Naive B cell (primary cell): ENCODE data around the gene S100A14. TPM values are rescaled to one million over a fixed set of nuclear protein-coding genes. Genes with fewer than 3 reads are reported as not detected.

Experiments
- ATAC-seq, 2 donors: fragments of 150-1000 bp; cut with Tn5 transposase; 2 replicates each; pipeline ENCODE4 v1.10.0; 2021; ENCODE audit warnings: low read depth in 2 of 2, mild to moderate bottlenecking in 2 of 2, moderate library complexity in 2 of 2
- DNase-seq: peaks from one replicate; pipeline ENCODE4 v3.0.0; 2022
- H3K27ac Mint-ChIP-seq, 6 donors: one replicate each; pipeline ENCODE4 v1.8.0; 2020 to 2022; ENCODE audit warnings: mild to moderate bottlenecking in 6 of 6, mixed read lengths in 6 of 6, moderate library complexity in 5 of 6, inconsistent platforms in 2 of 6
- H3K27me3 Mint-ChIP-seq, 3 donors: one replicate each; pipeline ENCODE4 v1.8.0; 2021 to 2022; ENCODE audit warnings: mixed read lengths in 3 of 3, mild to moderate bottlenecking in 1 of 3
- H3K36me3 Mint-ChIP-seq, 2 donors: one replicate each; pipeline ENCODE4 v1.8.0; 2020 to 2022; ENCODE audit warnings: mixed read lengths in 2 of 2, inconsistent platforms in 1 of 2, mild to moderate bottlenecking in 1 of 2
- H3K4me1 Mint-ChIP-seq, 3 donors: one replicate each; pipeline ENCODE4 v1.8.0; 2020 to 2022; ENCODE audit warnings: mixed read lengths in 3 of 3, inconsistent platforms in 1 of 3, mild to moderate bottlenecking in 1 of 3, moderate library complexity in 1 of 3
- H3K4me3 Mint-ChIP-seq, 8 donors: one replicate each; pipeline ENCODE4 v1.8.0; 2020 to 2022; ENCODE audit warnings: mild to moderate bottlenecking in 8 of 8, mixed read lengths in 8 of 8, moderate library complexity in 8 of 8, inconsistent platforms in 2 of 8
- H3K9me3 Mint-ChIP-seq, 7 donors: one replicate each; pipeline ENCODE4 v1.8.0; 2020 to 2022; ENCODE audit warnings: mixed read lengths in 7 of 7, mild to moderate bottlenecking in 5 of 7, inconsistent platforms in 2 of 7, moderate library complexity in 1 of 7
- polyA plus RNA-seq, 6 donors: library from polyadenylated mRNA; unstranded; fragments of 300-500 nt; fragmentation: Illumina TruSeq; gene quantifications; one replicate each; pipeline ENCODE4 v1.2.3, GENCODE V29; 2021; ENCODE audit warnings: low read depth in 6 of 6

Gene S100A14
- polyA plus RNA-seq, 6 donors from 2014 or later: not detected

- H3K9me3 Mint-ChIP-seq: peaks cover 0 to 5% (median 0%) of the 10 kb centered on the region in 7 donors
- no peaks in the 10 kb centered on the region for H3K27me3 Mint-ChIP-seq
- DNase-seq: no peak
- ATAC-seq: no peak
- peaks cover 11 to 21% of the 10 kb centered on the region in 2 donors for H3K36me3 Mint-ChIP-seq
- H3K4me3 Mint-ChIP-seq: peak overlapping the region; percentile 94 to 100 (median 99)
- peak overlapping the region; percentile 100 for H3K27ac Mint-ChIP-seq
- peaks cover 47 to 56% (median 50%) of the 10 kb centered on the region in 3 donors for H3K4me1 Mint-ChIP-seq
Observed at GRCh38 chr1:153633161-153633753, 17.1 kb upstream of the S100A14 start.

- H3K9me3 Mint-ChIP-seq: peaks cover 0 to 5% (median 0%) of the 10 kb centered on the region in 7 donors
- no peak for ATAC-seq
- peaks cover 51 to 58% (median 53%) of the 10 kb centered on the region in 3 donors for H3K4me1 Mint-ChIP-seq
- H3K36me3 Mint-ChIP-seq: peaks cover 0 to 5% of the 10 kb centered on the region in 2 donors
- H3K4me3 Mint-ChIP-seq: no peak overlapping the region
- no peaks in the 10 kb centered on the region for H3K27me3 Mint-ChIP-seq
- DNase-seq: no peak
- peak overlapping the region in 1 of 6 donors; percentile 79 for H3K27ac Mint-ChIP-seq
Observed at GRCh38 chr1:153631047-153632022, 15.2 kb upstream of the S100A14 start.

- peak overlapping the region in 1 of 6 donors; percentile 60 for H3K27ac Mint-ChIP-seq
- ATAC-seq: no peak
- H3K27me3 Mint-ChIP-seq: no peaks in the 10 kb centered on the region
- peaks cover 0 to 5% of the 10 kb centered on the region in 2 donors for H3K36me3 Mint-ChIP-seq
- peaks cover 47 to 61% (median 54%) of the 10 kb centered on the region in 3 donors for H3K4me1 Mint-ChIP-seq
- peaks cover 0 to 5% (median 0%) of the 10 kb centered on the region in 7 donors for H3K9me3 Mint-ChIP-seq
- no peak for DNase-seq
- H3K4me3 Mint-ChIP-seq: no peak overlapping the region
Observed at GRCh38 chr1:153630384-153630783, 14.3 kb upstream of the S100A14 start.

GRCh38 chr1:153629971-153630370 is 13.8 kb upstream of the S100A14 start:
- H3K9me3 Mint-ChIP-seq: peaks cover 0 to 5% (median 0%) of the 10 kb centered on the region in 7 donors
- peaks cover 47 to 61% (median 54%) of the 10 kb centered on the region in 3 donors for H3K4me1 Mint-ChIP-seq
- no peaks in the 10 kb centered on the region for H3K27me3 Mint-ChIP-seq
- no peak overlapping the region for H3K27ac Mint-ChIP-seq
- peaks cover 0 to 5% of the 10 kb centered on the region in 2 donors for H3K36me3 Mint-ChIP-seq
- H3K4me3 Mint-ChIP-seq: no peak overlapping the region
- DNase-seq: no peak
- no peak for ATAC-seq

GRCh38 chr1:153629343-153629665 is 13.2 kb upstream of the S100A14 start:
- DNase-seq (no peak), ATAC-seq (no peak)
- Mint-ChIP-seq H3K36me3 (peaks cover 0 to 5% of the 10 kb centered on the region in 2 donors), H3K9me3 (peaks cover 0 to 5% (median 0%) of the 10 kb centered on the region in 7 donors), H3K4me3 (no peak overlapping the region), H3K27me3 (no peaks in the 10 kb centered on the region), H3K4me1 (peaks cover 46 to 58% (median 51%) of the 10 kb centered on the region in 3 donors), H3K27ac (peak overlapping the region in 3 of 6 donors; percentile 11 to 70 (median 60))

GRCh38 chr1:153628638-153629342 is 12.7 kb upstream of the S100A14 start:
- H3K27ac Mint-ChIP-seq: peak overlapping the region in 2 of 6 donors; percentile 11 to 84
- peaks cover 0 to under 1% of the 10 kb centered on the region in 2 donors for H3K36me3 Mint-ChIP-seq
- DNase-seq (no peak), ATAC-seq (no peak)
- H3K27me3 Mint-ChIP-seq: no peaks in the 10 kb centered on the region
- H3K9me3 Mint-ChIP-seq: peaks cover 0 to 5% (median 0%) of the 10 kb centered on the region in 7 donors
- peak overlapping the region in 3 of 8 donors; percentile 38 to 65 (median 61) for H3K4me3 Mint-ChIP-seq
- H3K4me1 Mint-ChIP-seq: peaks cover 44 to 57% (median 46%) of the 10 kb centered on the region in 3 donors

- H3K27ac Mint-ChIP-seq: peak within 1 kb of the TSS in 5 of 6 donors; percentile 33 to 84 (median 70)
Observed at GRCh38 chr1:153627715-153628626, 11.8 kb upstream of the S100A14 start, which contains the start of gene S100A1. Gene S100A1 (plus strand): TSS chr1:153628434. CDS start chr1:153630522, 2,088 bp downstream.

GRCh38 chr1:153626904-153627714 is 11.0 kb upstream of the S100A14 start, which contains the start of gene S100A13:
Gene S100A13 (minus strand): TSS chr1:153627505. CDS start chr1:153626472, 1,033 bp downstream.
- DNase-seq (no peak), ATAC-seq (peak; percentile 37 to 44)
- H3K4me3 Mint-ChIP-seq: peak within 1 kb of the TSS in 6 of 8 donors; percentile 30 to 80 (median 71)
- H3K27ac Mint-ChIP-seq: peak within 1 kb of the TSS in 4 of 6 donors; percentile 33 to 84 (median 71)
- no peaks in the 10 kb centered on the region for H3K27me3 Mint-ChIP-seq
- H3K36me3 Mint-ChIP-seq: no peaks in the 10 kb centered on the region
- no peaks in the 10 kb centered on the region for H3K9me3 Mint-ChIP-seq
- peaks cover 35 to 44% (median 36%) of the 10 kb centered on the region in 3 donors for H3K4me1 Mint-ChIP-seq

More at GRCh38 chr1:153627715-153628626, 11.8 kb upstream of the S100A14 start, which contains the start of gene S100A1:
- Mint-ChIP-seq H3K4me1 (peaks cover 37 to 51% (median 40%) of the 10 kb centered on the region in 3 donors), H3K36me3 (no peaks in the 10 kb centered on the region), H3K9me3 (peaks cover 0 to under 1% (median 0%) of the 10 kb centered on the region in 7 donors), H3K4me3 (peak within 1 kb of the TSS in 6 of 8 donors; percentile 12 to 80 (median 71)), H3K27me3 (no peaks in the 10 kb centered on the region)
- ATAC-seq (peak in 1 of 2 donors; percentile 5), DNase-seq (no peak)

- ATAC-seq (no peak), DNase-seq (no peak)
Observed at GRCh38 chr1:153626477-153626903, 10.4 kb upstream of the S100A14 start.

GRCh38 chr1:153624965-153625611 is 9.0 kb upstream of the S100A14 start:
- H3K4me3 Mint-ChIP-seq: no peak overlapping the region
- H3K27me3 Mint-ChIP-seq: no peaks in the 10 kb centered on the region
- H3K4me1 Mint-ChIP-seq: peaks cover 33 to 44% (median 35%) of the 10 kb centered on the region in 3 donors
- ATAC-seq (no peak), DNase-seq (no peak)
- H3K27ac Mint-ChIP-seq: peak overlapping the region in 1 of 6 donors; percentile 66
- H3K9me3 Mint-ChIP-seq: no peaks in the 10 kb centered on the region
- H3K36me3 Mint-ChIP-seq: no peaks in the 10 kb centered on the region

More at GRCh38 chr1:153626477-153626903, 10.4 kb upstream of the S100A14 start:
- H3K27ac Mint-ChIP-seq: peak overlapping the region in 1 of 6 donors; percentile 72
- H3K36me3 Mint-ChIP-seq: no peaks in the 10 kb centered on the region
- H3K4me3 Mint-ChIP-seq: peak overlapping the region in 4 of 8 donors; percentile 26 to 69 (median 44)
- H3K9me3 Mint-ChIP-seq: no peaks in the 10 kb centered on the region
- peaks cover 33 to 44% (median 35%) of the 10 kb centered on the region in 3 donors for H3K4me1 Mint-ChIP-seq
- no peaks in the 10 kb centered on the region for H3K27me3 Mint-ChIP-seq

GRCh38 chr1:153623101-153623500 is 7.0 kb upstream of the S100A14 start:
- peak overlapping the region in 1 of 8 donors; percentile 50 for H3K4me3 Mint-ChIP-seq
- H3K27me3 Mint-ChIP-seq: no peaks in the 10 kb centered on the region
- no peak for DNase-seq
- no peak for ATAC-seq
- no peak overlapping the region for H3K27ac Mint-ChIP-seq
- H3K36me3 Mint-ChIP-seq: no peaks in the 10 kb centered on the region
- H3K9me3 Mint-ChIP-seq: peaks cover 0 to 2% (median 0%) of the 10 kb centered on the region in 7 donors
- peaks cover 19 to 28% (median 24%) of the 10 kb centered on the region in 3 donors for H3K4me1 Mint-ChIP-seq
